CD4-positive, alpha-beta T cell (primary cell): ENCODE measurements around the gene DYNC1LI2. TPM values are rescaled to one million over a fixed set of nuclear protein-coding genes. Genes with fewer than 3 reads are reported as not detected.

Experiments used
- ATAC-seq: fragments of 200-7000 bp; cut with Tn5 transposase; one replicate; pipeline ENCODE4 v1.10.0; 2022; ENCODE audit warnings: mild to moderate bottlenecking; ENCODE audit not compliant: poor library complexity
- CTCF ChIA-PET: fragments of 350-600 bp; sonication (Branson Sonifier 250); formaldehyde crosslinking; loops from one replicate; lab custom pipeline; 2021; ENCODE audit warnings: antibody characterized with exemption, inconsistent platforms; lab: Charles Lee
- POLR2A ChIA-PET: fragments of 350-600 bp; sonication (Branson Sonifier 250); formaldehyde crosslinking; loops from one replicate; lab custom pipeline; 2021; ENCODE audit warnings: antibody characterized with exemption, inconsistent platforms; lab: Charles Lee
- DNase-seq, 14 experiments: peaks; one replicate each; pipeline ENCODE4 v3.0.0-alpha.2; 2013 to 2020; ENCODE audit warnings: mixed read lengths in 2 of 14
- H3K27ac ChIP-seq, 2 donors: one replicate each; pipeline versions ENCODE4 v1.5.1 to v1.7.0; 2013; ENCODE audit warnings: low read length in 2 of 2, low read depth in 1 of 2, mild to moderate bottlenecking in 1 of 2
- H3K27me3 ChIP-seq, 2 experiments: 1 replicate in 1 of 2; 2 replicates in 1 of 2; pipeline versions ENCODE4 v1.6.1 to v1.7.0; 2013; ENCODE audit warnings: low read length in 2 of 2, control low read depth in 1 of 2, mild to moderate bottlenecking in 1 of 2, moderate library complexity in 1 of 2; ENCODE audit not compliant: insufficient read depth in 2 of 2, control insufficient read depth in 1 of 2
- H3K36me3 ChIP-seq: one replicate; pipeline ENCODE4 v1.6.1; 2013; ENCODE audit warnings: low read length, control low read depth; ENCODE audit not compliant: insufficient read depth
- H3K4me1 ChIP-seq: one replicate; pipeline ENCODE4 v1.6.1; 2013; ENCODE audit warnings: low read length, control low read depth; ENCODE audit not compliant: insufficient read depth
- H3K4me3 ChIP-seq: one replicate; pipeline ENCODE4 v1.5.1; 2013; ENCODE audit warnings: mild to moderate bottlenecking, low read length, moderate library complexity
- H3K9me3 ChIP-seq, 2 experiments: 1 replicate in 1 of 2; 2 replicates in 1 of 2; pipeline versions ENCODE4 v1.6.1 to v1.7.0; 2013; ENCODE audit warnings: low read length in 2 of 2, mild to moderate bottlenecking in 2 of 2, control low read depth in 1 of 2, moderate library complexity in 1 of 2; ENCODE audit not compliant: control insufficient read depth in 1 of 2, insufficient read depth in 1 of 2
- H3K27ac Mint-ChIP-seq: one replicate; pipeline ENCODE4 v1.8.0; 2020; ENCODE audit warnings: mixed read lengths
- H3K27me3 Mint-ChIP-seq: one replicate; pipeline ENCODE4 v1.8.0; 2021; ENCODE audit warnings: mixed read lengths
- H3K36me3 Mint-ChIP-seq: one replicate; pipeline ENCODE4 v1.8.0; 2021; ENCODE audit warnings: low read depth, mixed read lengths
- H3K4me1 Mint-ChIP-seq: one replicate; pipeline ENCODE4 v1.8.0; 2021; ENCODE audit warnings: low read depth, mixed read lengths
- H3K4me3 Mint-ChIP-seq: one replicate; pipeline ENCODE4 v1.8.0; 2020; ENCODE audit warnings: mild to moderate bottlenecking, mixed read lengths
- H3K9me3 Mint-ChIP-seq: one replicate; pipeline ENCODE4 v1.8.0; 2020; ENCODE audit warnings: mixed read lengths
- intact Hi-C, 2 experiments: fragments of 100-400 bp; cut with DNase I in 1 of 2; cut with micrococcal nuclease in 1 of 2; formaldehyde crosslinking; loops; one replicate each; pipeline versions ENCODE4 v1.15.1 to v1.9.0; 2023 to 2025; cut with DNase I, micrococcal nuclease
- total RNA-seq, 174 experiments: library from RNA in 2 of 174; stranded (reverse) in 2 of 174; gene quantifications; one replicate each; pipeline ENCODE4 v1.2.3 and lab custom pipeline; 2021 to 2026
- TF ChIP-seq, protein P1 (sequence below): fragments of 200-600 bp; IDR thresholded peaks from one replicate; pipeline ENCODE4 v1.8.0; 2022; ENCODE audit warnings: antibody characterized with exemption, mild to moderate bottlenecking

The DYNC1LI2 gene
- total RNA-seq, 2 experiments from 2014 or later: 81.8 to 82.4 TPM

DNA sequence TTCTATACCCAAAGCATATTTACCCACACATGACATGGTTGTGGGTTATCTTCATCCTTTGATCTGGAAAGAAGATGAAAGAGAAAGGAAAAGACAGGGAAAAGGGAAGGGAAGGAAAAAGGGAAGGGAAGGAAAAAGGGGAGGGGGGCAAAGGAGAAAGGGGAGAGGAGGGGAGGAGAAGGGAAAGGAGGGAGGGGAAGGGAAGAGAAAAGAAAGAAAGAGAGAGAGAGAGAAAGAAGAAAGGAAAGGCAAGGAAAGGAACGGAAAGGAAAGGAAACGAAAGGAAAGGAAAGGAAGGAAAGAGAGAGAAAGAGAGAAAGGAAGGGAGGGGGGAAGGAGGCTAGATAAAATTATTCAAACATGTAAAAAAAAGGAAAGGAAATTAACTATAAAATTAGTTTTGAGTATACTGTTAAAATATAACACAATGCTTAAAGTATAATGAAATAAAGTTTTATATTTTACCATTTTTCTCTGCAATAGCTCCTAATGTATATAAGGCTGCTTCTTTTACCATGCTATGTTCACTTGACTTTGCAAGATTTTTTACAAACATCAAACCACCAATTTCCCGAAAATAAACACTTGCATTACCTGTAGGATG, 38.8 kb upstream of the DYNC1LI2 start:
- peaks cover 0 to 2% of the 10 kb centered on the region in 2 experiments for H3K27me3 ChIP-seq
- Mint-ChIP-seq H3K36me3 (no peaks in the 10 kb centered on the region), H3K27me3 (no peaks in the 10 kb centered on the region), H3K4me1 (no peaks in the 10 kb centered on the region), H3K27ac (no peak overlapping the region), H3K9me3 (no peaks in the 10 kb centered on the region), H3K4me3 (no peak overlapping the region)
- ATAC-seq (no peak), DNase-seq (no peak)
- H3K9me3 ChIP-seq: no peaks in the 10 kb centered on the region
- intact Hi-C loops: no loop called here
- H3K4me1 ChIP-seq: no peaks in the 10 kb centered on the region
- H3K27ac ChIP-seq: no peak overlapping the region
- ChIA-PET POLR2A (no interaction called here), CTCF (no interaction called here)
- H3K36me3 ChIP-seq: no peaks in the 10 kb centered on the region
- TF ChIP-seq, protein P1, sequence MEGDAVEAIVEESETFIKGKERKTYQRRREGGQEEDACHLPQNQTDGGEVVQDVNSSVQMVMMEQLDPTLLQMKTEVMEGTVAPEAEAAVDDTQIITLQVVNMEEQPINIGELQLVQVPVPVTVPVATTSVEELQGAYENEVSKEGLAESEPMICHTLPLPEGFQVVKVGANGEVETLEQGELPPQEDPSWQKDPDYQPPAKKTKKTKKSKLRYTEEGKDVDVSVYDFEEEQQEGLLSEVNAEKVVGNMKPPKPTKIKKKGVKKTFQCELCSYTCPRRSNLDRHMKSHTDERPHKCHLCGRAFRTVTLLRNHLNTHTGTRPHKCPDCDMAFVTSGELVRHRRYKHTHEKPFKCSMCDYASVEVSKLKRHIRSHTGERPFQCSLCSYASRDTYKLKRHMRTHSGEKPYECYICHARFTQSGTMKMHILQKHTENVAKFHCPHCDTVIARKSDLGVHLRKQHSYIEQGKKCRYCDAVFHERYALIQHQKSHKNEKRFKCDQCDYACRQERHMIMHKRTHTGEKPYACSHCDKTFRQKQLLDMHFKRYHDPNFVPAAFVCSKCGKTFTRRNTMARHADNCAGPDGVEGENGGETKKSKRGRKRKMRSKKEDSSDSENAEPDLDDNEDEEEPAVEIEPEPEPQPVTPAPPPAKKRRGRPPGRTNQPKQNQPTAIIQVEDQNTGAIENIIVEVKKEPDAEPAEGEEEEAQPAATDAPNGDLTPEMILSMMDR: no peak
- H3K4me3 ChIP-seq: no peak overlapping the region

DNA sequence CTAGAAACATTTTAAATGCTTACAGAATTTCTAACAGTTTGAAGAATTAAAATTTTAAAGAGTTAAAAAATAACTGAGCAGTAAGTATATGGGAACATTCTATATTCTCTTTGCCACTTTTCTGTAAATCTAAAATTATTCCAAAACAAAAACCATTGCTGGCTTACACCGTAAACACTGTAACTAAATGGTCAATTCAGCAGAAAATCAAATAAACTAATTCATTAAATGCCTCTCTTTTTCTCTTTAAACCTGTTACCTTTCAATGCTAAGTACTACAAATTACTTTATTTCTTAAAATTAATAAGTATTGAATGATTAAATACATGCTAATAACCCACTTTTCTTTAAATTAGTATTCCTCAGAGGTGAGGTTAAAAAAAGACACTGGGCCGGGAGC, 36.0 kb upstream of the DYNC1LI2 start:
- TF ChIP-seq, protein P1: no peak
- Mint-ChIP-seq H3K36me3 (no peaks in the 10 kb centered on the region), H3K4me3 (no peak overlapping the region), H3K27me3 (no peaks in the 10 kb centered on the region), H3K27ac (no peak overlapping the region), H3K9me3 (no peaks in the 10 kb centered on the region), H3K4me1 (no peaks in the 10 kb centered on the region)
- ChIA-PET POLR2A (no interaction called here), CTCF (no interaction called here)
- ATAC-seq (no peak), DNase-seq (no peak)
- Histone ChIP-seq H3K36me3 (no peaks in the 10 kb centered on the region), H3K4me3 (no peak overlapping the region), H3K9me3 (no peaks in the 10 kb centered on the region), H3K4me1 (no peaks in the 10 kb centered on the region), H3K27ac (no peak overlapping the region), H3K27me3 (peaks cover 0 to 2% of the 10 kb centered on the region in 2 experiments)
- intact Hi-C loops: no loop called here

DNA sequence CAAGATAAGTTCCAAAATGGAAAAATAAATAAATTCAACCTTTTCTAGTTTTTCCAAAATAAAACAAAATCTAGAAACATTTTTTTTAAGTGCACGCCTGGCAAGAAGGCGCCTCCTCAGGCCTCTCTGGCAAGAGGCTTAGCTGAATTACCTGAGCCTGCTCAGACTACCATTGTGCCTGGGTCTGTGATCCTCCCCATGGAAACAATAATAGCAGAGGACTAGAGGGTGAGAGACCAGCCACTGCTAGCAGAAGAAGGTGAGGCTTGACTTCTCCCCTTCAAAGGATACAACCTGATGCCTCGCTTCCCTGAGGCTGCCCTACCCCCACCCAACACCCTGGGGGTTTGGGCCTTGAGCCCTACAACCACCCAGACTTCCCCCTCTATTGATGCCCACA, 35.1 kb upstream of the DYNC1LI2 start:
- Histone ChIP-seq H3K27me3 (peaks cover 0 to 2% of the 10 kb centered on the region in 2 experiments), H3K27ac (no peak overlapping the region), H3K4me3 (no peak overlapping the region), H3K36me3 (no peaks in the 10 kb centered on the region), H3K9me3 (no peaks in the 10 kb centered on the region), H3K4me1 (no peaks in the 10 kb centered on the region)
- ATAC-seq: no peak
- intact Hi-C loops: no loop called here
- TF ChIP-seq, protein P1: no peak
- ChIA-PET CTCF (no interaction called here), POLR2A (no interaction called here)
- no peak for DNase-seq
- Mint-ChIP-seq H3K4me1 (no peaks in the 10 kb centered on the region), H3K4me3 (no peak overlapping the region), H3K9me3 (no peaks in the 10 kb centered on the region), H3K27ac (no peak overlapping the region), H3K27me3 (no peaks in the 10 kb centered on the region), H3K36me3 (no peaks in the 10 kb centered on the region)
